Measurements from ENCODE around the gene TAX1BP3. TPM values are rescaled to one million over a fixed set of nuclear protein-coding genes. Genes with fewer than 3 reads are reported as not detected.

The TAX1BP3 gene
- total and polyA plus RNA-seq, 2 of the 13 experiments (the other 11 are each of a cell fraction or from before 2014, with no cell fraction given), result 16.7 to 45.1 TPM

DNA sequence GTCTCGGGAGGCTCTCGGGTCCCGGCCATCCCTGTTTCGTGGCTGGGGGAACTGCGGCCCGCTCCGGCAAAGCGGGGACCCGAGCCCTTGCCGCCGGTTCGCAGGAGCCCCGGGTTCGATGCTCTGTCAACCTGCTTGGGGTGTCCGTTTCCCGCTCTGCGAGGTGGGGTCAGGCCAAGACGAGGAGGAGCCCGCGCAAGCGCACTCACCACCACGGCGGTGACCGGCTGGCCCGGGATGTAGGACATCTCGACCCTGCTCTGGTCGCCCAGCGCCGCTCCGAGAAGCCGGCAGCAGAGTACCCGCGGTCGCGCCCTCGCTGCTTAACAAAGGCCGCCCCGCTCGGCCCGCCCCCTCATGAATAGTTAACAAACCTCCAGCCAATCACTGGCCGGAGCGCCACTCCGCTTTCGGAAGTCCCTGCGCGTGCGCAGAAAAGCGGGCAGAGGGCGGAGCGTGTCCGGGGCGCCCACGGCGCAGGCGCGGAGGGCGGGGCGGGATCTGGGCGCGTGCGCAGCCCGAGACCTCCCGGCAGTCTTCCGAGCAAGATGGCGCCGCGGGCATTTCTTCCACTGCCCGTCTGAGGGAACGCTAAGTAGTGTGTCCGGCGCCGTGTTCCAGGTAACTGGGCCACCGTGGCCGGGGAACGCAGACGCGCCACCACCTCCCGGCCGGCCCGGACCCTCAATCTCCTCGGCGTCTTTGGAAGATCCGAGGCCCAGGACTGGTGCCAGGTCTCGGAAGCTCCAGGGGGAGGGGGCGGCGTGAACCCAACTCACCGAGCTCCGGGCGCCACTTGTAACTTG, at the start of gene TAX1BP3, which contains the start of gene EMC6 (continued):
- TF ChIP-seq ZNF710 (CRISPR knock-in tag; IDR thresholded peaks at IDR 0.05; ENCODE audit: borderline replicate concordance), result peak; percentile 0; the same call in 1 of the 2 replicates
- TF ChIP-seq GABPA (IDR thresholded peaks at IDR 0.05; ENCODE audit: low read depth, low read length), result no peak
- no peak; the same call in 1 of the 2 replicates for TF ChIP-seq GABPA (CRISPR knock-in tag; IDR thresholded peaks at IDR 0.05; ENCODE audit: low read depth)
- no peak; the same call in 1 of the 2 replicates for TF ChIP-seq ZNF619 (CRISPR knock-in tag; IDR thresholded peaks at IDR 0.05)
- TF ChIP-seq, protein P1, sequence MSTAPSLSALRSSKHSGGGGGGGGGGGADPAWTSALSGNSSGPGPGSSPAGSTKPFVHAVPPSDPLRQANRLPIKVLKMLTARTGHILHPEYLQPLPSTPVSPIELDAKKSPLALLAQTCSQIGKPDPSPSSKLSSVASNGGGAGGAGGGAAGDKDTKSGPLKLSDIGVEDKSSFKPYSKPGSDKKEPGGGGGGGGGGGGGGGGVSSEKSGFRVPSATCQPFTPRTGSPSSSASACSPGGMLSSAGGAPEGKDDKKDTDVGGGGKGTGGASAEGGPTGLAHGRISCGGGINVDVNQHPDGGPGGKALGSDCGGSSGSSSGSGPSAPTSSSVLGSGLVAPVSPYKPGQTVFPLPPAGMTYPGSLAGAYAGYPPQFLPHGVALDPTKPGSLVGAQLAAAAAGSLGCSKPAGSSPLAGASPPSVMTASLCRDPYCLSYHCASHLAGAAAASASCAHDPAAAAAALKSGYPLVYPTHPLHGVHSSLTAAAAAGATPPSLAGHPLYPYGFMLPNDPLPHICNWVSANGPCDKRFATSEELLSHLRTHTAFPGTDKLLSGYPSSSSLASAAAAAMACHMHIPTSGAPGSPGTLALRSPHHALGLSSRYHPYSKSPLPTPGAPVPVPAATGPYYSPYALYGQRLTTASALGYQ (CRISPR knock-in tag; IDR thresholded peaks at IDR 0.05), result peak; percentile 82; the same call in 1 of the 2 replicates
- TF ChIP-seq, protein P2, sequence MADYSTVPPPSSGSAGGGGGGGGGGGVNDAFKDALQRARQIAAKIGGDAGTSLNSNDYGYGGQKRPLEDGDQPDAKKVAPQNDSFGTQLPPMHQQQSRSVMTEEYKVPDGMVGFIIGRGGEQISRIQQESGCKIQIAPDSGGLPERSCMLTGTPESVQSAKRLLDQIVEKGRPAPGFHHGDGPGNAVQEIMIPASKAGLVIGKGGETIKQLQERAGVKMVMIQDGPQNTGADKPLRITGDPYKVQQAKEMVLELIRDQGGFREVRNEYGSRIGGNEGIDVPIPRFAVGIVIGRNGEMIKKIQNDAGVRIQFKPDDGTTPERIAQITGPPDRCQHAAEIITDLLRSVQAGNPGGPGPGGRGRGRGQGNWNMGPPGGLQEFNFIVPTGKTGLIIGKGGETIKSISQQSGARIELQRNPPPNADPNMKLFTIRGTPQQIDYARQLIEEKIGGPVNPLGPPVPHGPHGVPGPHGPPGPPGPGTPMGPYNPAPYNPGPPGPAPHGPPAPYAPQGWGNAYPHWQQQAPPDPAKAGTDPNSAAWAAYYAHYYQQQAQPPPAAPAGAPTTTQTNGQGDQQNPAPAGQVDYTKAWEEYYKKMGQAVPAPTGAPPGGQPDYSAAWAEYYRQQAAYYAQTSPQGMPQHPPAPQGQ (CRISPR knock-in tag; IDR thresholded peaks at IDR 0.05; ENCODE audit: borderline replicate concordance), result no peak
- TF ChIP-seq SALL2 (CRISPR knock-in tag; IDR thresholded peaks at IDR 0.05), result peak; percentile 91; the same call in 1 of the 2 replicates
- TF ChIP-seq, protein P3, sequence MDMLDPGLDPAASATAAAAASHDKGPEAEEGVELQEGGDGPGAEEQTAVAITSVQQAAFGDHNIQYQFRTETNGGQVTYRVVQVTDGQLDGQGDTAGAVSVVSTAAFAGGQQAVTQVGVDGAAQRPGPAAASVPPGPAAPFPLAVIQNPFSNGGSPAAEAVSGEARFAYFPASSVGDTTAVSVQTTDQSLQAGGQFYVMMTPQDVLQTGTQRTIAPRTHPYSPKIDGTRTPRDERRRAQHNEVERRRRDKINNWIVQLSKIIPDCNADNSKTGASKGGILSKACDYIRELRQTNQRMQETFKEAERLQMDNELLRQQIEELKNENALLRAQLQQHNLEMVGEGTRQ (IDR thresholded peaks at IDR 0.05; ENCODE audit: low read depth, low read length), result no peak
- TF ChIP-seq, protein P3 (CRISPR knock-in tag; IDR thresholded peaks at IDR 0.05; ENCODE audit: borderline replicate concordance), result no peak
- TF ChIP-seq PRPF4 (IDR thresholded peaks at IDR 0.05; ENCODE audit: low read depth, low read length, poor library complexity, severe bottlenecking), result no peak
- no peak for TF ChIP-seq BHLHE40 (IDR thresholded peaks at IDR 0.05; ENCODE audit: low read length)
- TF ChIP-seq TFDP1 (CRISPR knock-in tag; IDR thresholded peaks at IDR 0.05; ENCODE audit: borderline replicate concordance), result peak; percentile 68; the same call in 1 of the 2 replicates
- TF ChIP-seq ZNF850 (CRISPR knock-in tag; conservative IDR thresholded peaks at IDR 0.05), result peak; percentile 55; the same call in 1 of the 2 replicates
- TF ChIP-seq, protein P4, sequence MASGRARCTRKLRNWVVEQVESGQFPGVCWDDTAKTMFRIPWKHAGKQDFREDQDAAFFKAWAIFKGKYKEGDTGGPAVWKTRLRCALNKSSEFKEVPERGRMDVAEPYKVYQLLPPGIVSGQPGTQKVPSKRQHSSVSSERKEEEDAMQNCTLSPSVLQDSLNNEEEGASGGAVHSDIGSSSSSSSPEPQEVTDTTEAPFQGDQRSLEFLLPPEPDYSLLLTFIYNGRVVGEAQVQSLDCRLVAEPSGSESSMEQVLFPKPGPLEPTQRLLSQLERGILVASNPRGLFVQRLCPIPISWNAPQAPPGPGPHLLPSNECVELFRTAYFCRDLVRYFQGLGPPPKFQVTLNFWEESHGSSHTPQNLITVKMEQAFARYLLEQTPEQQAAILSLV (CRISPR knock-in tag; IDR thresholded peaks at IDR 0.05; ENCODE audit: borderline replicate concordance), result peak; percentile 52; the same call in 1 of the 2 replicates
